Chondrocyte (in vitro differentiated cells): ENCODE measurements around the gene GABRG3. TPM values are rescaled to one million over a fixed set of nuclear protein-coding genes. Genes with fewer than 3 reads are reported as not detected.

Source experiments
- DNase-seq: peaks from one replicate; pipeline ENCODE4 v3.0.0; 2021; ENCODE audit warnings: mixed read lengths, low spot score
- H3K27ac Mint-ChIP-seq: one replicate; pipeline ENCODE4 v1.8.0; 2021; ENCODE audit warnings: mild to moderate bottlenecking, moderate library complexity, mixed read lengths; ENCODE audit not compliant: unreplicated experiment
- H3K27me3 Mint-ChIP-seq: 2 replicates; pipeline ENCODE4 v1.8.0; 2021; ENCODE audit warnings: low read depth, mixed read lengths
- H3K36me3 Mint-ChIP-seq: 2 replicates; pipeline ENCODE4 v1.8.0; 2021; ENCODE audit warnings: low read depth, mixed read lengths
- H3K4me1 Mint-ChIP-seq: 2 replicates; pipeline ENCODE4 v1.8.0; 2021; ENCODE audit warnings: low read depth, mild to moderate bottlenecking, mixed read lengths
- H3K4me3 Mint-ChIP-seq: one replicate; pipeline ENCODE4 v1.8.0; 2021; ENCODE audit warnings: mild to moderate bottlenecking, moderate library complexity, mixed read lengths; ENCODE audit not compliant: unreplicated experiment
- H3K9me3 Mint-ChIP-seq: 2 replicates; pipeline ENCODE4 v1.8.0; 2021; ENCODE audit warnings: low read depth, mixed read lengths
- total RNA-seq: library from RNA; stranded (reverse); gene quantifications from 3 replicates; pipeline ENCODE4 v1.2.1, GENCODE V29; 2021
- TF ChIP-seq, protein P1 (sequence below): fragments of 200-600 bp; sonication (generic); IDR thresholded peaks from 2 replicates; pipeline ENCODE4 v1.5.0; 2021; ENCODE audit warnings: antibody characterized with exemption, mild to moderate bottlenecking, moderate library complexity

Gene GABRG3
- total RNA-seq, 1 donor from 2014 or later = not detected

DNA sequence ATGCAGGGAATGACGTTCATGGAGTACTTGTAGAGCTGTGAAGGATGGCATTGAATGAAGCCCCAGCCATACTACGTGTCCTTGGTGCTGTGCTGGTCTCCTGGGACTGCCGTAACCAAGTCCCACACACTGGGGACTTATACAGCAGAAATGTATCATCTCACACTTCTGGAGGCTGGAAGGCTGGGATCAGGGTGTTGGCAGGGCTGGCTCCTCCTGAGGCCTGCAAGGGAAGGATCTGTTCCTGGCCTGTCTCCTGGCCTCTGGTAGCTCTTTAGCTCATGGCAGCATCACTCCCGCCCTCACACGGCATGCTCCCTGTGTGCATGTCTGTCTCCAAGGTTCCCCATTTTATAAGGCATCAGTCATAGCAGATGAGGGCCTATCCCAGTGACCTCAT lies 29.5 kb upstream of the GABRG3 start:
- H3K27me3 Mint-ChIP-seq = no peaks in the 10 kb centered on the region
- DNase-seq = no peak
- H3K27ac Mint-ChIP-seq = no peak overlapping the region
- H3K4me3 Mint-ChIP-seq = no peak overlapping the region
- no peaks in the 10 kb centered on the region for H3K4me1 Mint-ChIP-seq
- TF ChIP-seq, protein P1, sequence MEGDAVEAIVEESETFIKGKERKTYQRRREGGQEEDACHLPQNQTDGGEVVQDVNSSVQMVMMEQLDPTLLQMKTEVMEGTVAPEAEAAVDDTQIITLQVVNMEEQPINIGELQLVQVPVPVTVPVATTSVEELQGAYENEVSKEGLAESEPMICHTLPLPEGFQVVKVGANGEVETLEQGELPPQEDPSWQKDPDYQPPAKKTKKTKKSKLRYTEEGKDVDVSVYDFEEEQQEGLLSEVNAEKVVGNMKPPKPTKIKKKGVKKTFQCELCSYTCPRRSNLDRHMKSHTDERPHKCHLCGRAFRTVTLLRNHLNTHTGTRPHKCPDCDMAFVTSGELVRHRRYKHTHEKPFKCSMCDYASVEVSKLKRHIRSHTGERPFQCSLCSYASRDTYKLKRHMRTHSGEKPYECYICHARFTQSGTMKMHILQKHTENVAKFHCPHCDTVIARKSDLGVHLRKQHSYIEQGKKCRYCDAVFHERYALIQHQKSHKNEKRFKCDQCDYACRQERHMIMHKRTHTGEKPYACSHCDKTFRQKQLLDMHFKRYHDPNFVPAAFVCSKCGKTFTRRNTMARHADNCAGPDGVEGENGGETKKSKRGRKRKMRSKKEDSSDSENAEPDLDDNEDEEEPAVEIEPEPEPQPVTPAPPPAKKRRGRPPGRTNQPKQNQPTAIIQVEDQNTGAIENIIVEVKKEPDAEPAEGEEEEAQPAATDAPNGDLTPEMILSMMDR = no peak
- no peaks in the 10 kb centered on the region for H3K36me3 Mint-ChIP-seq
- H3K9me3 Mint-ChIP-seq = no peaks in the 10 kb centered on the region

DNA sequence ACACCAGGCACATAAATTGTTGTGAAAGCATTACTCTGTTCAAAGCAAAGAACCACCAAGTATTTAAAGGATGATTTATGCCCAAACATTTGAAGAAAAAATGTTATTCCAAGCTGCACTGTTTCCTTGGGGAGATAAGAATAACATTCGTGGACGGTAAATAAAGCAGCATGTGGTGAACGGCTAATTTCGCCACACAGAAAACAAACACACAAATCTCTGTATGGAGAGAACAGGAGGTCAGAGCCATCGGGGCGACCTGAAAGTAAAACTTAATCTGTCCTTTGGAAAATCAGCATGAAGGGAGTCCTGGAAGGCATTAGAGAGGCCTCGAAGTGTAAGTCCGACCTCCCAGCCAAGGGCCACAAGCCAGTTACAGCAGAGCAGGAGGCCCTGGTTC lies 27.1 kb upstream of the GABRG3 start:
- Mint-ChIP-seq H3K9me3 (no peaks in the 10 kb centered on the region), H3K27me3 (no peaks in the 10 kb centered on the region), H3K4me1 (no peaks in the 10 kb centered on the region), H3K36me3 (no peaks in the 10 kb centered on the region), H3K4me3 (no peak overlapping the region), H3K27ac (no peak overlapping the region)
- no peak for DNase-seq
- TF ChIP-seq, protein P1 = no peak

DNA sequence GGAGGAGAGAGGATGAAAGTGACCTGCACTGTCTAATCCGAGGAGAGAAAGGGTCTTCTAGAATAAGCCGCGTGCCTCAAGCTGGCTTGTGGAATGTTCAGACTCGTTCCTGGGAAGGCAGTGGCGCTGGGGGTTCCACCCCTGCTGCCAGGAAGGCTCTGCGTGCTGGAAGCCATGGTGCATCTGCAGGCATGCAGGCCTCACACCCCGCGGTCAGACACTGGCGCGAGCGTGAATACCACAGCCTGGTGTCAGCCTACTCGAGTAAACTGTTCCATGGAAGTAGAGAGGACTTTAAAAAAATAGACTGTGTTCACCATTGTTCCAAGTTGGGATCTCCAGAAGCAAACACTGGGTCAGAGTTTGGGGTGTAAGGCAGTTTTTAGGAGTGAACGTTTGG lies 25.9 kb upstream of the GABRG3 start:
- Mint-ChIP-seq H3K4me1 (no peaks in the 10 kb centered on the region), H3K27ac (no peak overlapping the region), H3K27me3 (no peaks in the 10 kb centered on the region), H3K36me3 (no peaks in the 10 kb centered on the region), H3K9me3 (no peaks in the 10 kb centered on the region), H3K4me3 (no peak overlapping the region)
- no peak for DNase-seq
- TF ChIP-seq, protein P1 = no peak

DNA sequence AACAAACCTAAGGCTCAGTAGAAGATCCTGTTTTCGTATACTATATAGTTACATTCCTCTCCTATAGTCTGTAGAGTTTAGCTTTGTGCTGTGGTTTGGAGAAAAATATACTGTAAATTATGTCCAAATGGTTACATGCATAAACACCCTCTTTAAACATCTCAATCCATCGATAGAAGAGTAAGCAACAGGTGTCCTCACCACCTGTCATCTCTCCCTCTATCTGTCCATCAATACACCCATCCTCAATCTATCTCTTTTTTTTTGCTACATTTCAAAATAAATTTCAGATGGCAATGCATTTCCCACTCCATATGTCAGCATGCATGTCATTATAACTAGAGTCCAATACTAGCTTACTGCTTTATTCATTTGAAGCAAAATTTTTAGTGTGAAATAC lies 21.0 kb upstream of the GABRG3 start:
- TF ChIP-seq, protein P1 = no peak
- DNase-seq = no peak
- Mint-ChIP-seq H3K4me1 (no peaks in the 10 kb centered on the region), H3K27ac (no peak overlapping the region), H3K27me3 (peaks cover 2% of the 10 kb centered on the region), H3K36me3 (no peaks in the 10 kb centered on the region), H3K9me3 (peaks cover 14% of the 10 kb centered on the region), H3K4me3 (no peak overlapping the region)

DNA sequence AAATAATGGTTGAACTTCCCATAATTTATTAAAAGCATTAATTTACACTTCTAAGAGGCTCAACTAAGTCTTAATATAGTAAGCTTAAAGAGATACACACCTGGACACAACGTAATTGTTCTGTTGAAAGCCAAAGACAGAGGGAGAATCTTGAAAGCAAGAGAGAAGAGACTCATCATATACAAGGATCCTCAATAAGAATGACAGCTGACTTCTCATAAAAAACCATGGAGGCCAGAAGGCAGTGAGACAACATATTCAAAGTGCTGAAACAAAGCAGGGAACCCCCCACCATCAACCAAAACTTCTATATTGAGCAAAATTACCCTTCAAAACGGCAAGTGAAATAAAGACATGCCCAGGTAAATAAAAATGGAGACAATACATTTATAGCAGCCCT lies 16.6 kb upstream of the GABRG3 start:
- TF ChIP-seq, protein P1 = no peak
- no peaks in the 10 kb centered on the region for H3K36me3 Mint-ChIP-seq
- no peaks in the 10 kb centered on the region for H3K4me1 Mint-ChIP-seq
- no peak overlapping the region for H3K4me3 Mint-ChIP-seq
- no peak for DNase-seq
- H3K9me3 Mint-ChIP-seq = peaks cover 16% of the 10 kb centered on the region
- H3K27ac Mint-ChIP-seq = no peak overlapping the region
- peaks cover 5% of the 10 kb centered on the region for H3K27me3 Mint-ChIP-seq
